AG08396 (cell line): Measurements from ENCODE around the gene TGFB2.

Source experiments
- DNase-seq: peaks from one replicate; pipeline ENCODE4 v3.0.0; 2012; ENCODE audit warnings: low spot score, mixed read lengths

Gene TGFB2

DNA sequence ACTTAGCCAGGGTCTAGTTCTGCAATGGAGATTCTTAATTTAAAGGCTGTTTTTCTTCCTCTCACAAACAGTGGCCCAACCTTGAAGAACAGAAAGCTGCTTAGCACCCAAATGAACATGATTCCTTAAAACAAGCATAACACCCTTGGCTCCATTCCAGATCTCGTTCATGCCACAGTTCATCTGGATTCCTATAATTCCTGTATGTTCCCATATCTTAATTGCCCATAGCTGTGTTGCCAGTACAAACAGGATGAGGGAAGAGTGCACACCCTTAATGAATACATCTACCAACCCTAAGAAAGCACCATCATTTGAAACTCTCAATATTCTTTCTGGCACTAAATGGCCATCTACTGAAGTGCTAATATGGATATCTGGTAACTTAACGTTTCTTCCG lies 45.5 kb downstream of the TGFB2 start:
- DNase-seq = no peak

- no peak for DNase-seq
Observed at GRCh38 chr1:218392780-218393179, 47.6 kb downstream of the TGFB2 start.

GRCh38 chr1:218394416-218394815 lies 49.3 kb downstream of the TGFB2 start:
- no peak for DNase-seq

- no peak for DNase-seq
Observed at GRCh38 chr1:218394989-218395388, 49.9 kb downstream of the TGFB2 start.

GRCh38 chr1:218395916-218396315 lies 50.8 kb downstream of the TGFB2 start:
- no peak for DNase-seq

GRCh38 chr1:218397752-218398339 lies 52.7 kb downstream of the TGFB2 start:
- no peak for DNase-seq

DNA sequence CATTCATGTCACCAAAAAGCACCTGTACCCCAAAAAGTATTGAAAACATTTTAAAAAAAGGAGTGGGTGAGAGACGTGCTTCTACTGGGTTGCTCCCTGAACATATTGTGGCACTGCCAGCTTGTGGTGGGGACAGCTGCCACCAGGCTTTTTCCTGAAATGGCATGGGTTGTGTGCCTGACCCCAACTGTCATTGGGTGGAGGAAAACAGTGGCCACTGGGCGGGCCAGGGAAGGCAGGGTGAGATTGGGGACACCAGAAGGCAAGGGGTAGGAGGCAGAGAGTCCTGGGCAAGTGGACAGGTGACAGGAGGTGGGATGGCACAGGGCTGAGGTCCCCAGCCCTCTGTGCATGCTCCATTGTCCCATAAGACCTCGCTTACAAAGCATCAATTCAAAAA lies 55.5 kb downstream of the TGFB2 start:
- no peak for DNase-seq

DNA sequence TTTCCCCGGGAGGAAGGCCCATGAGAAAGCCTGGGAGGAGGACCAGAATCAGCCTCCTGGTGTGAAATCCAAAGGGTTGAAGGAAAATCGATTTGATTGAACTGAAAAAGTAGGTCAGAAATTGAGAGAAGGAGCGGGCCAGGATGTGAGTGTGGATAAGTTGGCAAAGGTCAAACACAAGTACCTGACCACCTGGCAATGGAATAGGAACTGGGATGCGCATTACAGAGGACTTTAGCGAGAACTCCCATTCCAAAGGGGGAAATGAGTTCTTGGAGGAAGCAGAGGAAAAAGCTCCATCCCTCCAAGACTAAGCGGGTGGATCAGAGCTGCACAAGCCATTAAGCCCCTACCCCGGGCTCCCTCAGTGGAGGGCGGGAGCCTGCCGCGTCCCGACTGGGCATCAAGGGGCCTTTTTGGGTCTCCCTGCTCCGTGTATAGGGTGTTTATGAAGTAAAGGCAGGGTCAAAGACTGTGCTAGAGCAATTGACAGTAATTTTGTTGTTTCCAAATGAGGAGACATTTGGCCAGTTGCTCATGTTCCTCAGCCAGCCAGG lies 56.4 kb downstream of the TGFB2 start:
- DNase-seq = no peak

DNA sequence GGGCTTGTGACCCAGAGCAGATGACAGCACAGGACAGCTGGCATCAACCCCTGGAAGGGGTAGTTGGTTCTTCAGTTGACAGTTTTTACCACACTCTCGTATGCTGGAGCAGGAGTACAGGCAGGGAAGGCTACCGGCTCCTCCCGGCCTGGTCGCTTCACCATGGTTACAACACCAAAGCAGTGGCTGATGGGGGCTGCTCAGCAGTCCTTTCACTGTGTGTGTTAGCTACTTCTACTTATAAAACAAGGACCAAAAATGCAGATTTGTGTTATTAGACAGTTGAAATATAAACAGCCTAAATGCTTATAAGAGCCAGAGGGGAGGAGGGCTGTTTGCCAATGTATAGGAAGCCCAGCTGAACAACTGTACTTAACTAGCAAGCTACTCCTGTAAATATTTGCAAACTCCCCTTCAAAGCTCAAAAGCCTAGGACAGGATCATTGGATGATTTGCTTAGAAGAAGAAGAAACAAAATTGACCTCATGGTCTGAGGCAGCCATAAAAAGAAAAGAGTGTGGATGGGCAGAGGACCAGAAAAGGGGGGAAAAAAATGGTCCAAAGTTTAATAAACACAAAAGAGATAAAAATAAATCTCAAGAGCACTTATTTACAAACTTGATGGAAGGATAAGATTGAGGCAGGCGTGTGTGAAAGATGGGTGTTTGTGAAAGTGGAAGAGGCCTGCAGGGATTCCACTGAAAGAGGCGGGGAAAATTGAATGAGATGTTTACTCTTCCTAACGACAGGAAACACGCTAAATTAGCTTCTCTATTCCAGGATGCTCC lies 57.1 kb downstream of the TGFB2 start:
- DNase-seq = no peak

DNA sequence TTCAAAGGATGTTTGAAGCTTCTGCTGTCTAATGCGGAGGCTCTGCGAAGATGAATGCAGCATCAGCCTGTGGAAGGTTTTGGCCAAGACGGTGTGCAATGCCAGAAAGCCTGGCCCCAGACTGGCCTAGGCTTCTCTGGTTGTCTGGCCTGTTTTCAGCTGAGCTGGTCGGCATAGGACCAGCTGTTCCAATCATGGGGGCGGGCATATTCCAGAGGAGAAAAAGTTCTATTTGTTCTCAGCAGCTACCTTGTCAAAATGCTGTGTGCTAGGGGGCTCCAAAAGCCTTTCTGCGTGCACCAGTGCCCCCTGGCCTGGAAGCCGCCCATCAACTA lies 57.6 kb downstream of the TGFB2 start:
- no peak for DNase-seq

GRCh38 chr1:218403300-218403699 lies 58.2 kb downstream of the TGFB2 start:
- DNase-seq = no peak

- DNase-seq = no peak
Observed at GRCh38 chr1:218407630-218408029, 62.5 kb downstream of the TGFB2 start.

GRCh38 chr1:218408135-218408534 lies 63.0 kb downstream of the TGFB2 start:
- no peak for DNase-seq

DNA sequence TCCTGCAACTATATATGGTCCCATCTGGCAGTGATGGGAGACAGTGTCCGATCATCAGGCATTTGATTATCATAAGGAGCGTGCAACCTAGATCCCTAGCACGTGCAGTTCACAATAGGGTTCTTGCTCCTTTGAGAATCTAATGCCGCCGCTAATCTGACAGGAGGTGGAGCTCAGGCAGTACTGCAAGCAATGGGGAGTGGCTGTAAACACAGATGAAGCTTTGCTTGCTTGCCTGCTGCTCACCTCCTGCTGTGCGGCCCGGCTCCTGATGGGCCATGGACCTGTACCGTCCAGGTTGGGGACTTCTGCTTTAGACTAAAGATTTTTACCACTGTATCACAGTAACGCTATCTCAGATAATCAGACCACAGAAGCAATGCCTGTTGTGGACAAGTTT lies 63.8 kb downstream of the TGFB2 start:
- no peak for DNase-seq

DNA sequence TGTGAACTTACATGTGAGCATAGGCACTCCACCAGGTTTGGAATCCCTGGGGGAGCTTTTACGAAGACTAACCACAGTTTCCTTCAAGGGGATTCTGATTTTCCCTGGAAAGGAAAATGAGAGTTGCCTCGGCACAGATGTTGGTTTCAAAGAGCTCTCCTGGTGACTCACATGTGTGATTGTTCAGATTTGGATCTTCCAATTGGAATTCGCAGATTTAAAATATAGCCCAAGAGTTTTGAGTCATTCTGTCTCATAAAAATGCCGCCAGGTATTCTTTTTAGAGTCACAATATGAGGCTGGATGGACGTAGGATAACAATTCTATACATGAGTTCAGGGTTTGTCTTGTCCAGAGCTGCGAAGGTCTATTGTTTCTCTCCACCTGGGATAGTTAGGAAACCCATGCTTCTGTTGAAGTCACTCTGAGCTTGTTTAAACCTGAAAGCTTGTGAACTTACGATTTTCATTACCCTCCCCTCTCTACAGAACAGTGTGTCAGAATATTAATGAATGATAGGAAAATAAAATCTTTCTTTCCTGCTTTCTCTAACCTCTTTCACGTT lies 64.9 kb downstream of the TGFB2 start:
- no peak for DNase-seq

DNA sequence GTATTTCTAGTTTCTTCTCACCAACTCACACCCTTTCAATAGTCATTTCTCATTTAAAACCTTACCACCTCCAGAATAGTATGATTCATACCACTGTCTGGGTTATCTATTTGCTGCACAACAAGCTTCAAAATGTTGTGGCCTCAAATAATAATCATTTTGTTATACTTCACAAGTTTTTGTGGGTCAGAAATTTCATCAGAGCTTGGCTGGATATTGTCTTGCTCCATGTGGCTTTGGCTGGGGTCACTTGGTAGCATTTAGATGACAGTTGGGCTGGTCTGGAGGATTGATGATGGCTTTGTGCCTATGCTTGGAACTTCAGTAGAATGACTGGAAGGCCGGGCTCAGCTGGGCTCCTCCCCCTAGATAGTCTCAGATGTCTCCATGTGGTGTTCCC lies 66.0 kb downstream of the TGFB2 start:
- no peak for DNase-seq

- peak; percentile 15 for DNase-seq
Observed at GRCh38 chr1:218412171-218412570, 67.0 kb downstream of the TGFB2 start.

GRCh38 chr1:218413179-218413578 lies 68.0 kb downstream of the TGFB2 start:
- no peak for DNase-seq

DNA sequence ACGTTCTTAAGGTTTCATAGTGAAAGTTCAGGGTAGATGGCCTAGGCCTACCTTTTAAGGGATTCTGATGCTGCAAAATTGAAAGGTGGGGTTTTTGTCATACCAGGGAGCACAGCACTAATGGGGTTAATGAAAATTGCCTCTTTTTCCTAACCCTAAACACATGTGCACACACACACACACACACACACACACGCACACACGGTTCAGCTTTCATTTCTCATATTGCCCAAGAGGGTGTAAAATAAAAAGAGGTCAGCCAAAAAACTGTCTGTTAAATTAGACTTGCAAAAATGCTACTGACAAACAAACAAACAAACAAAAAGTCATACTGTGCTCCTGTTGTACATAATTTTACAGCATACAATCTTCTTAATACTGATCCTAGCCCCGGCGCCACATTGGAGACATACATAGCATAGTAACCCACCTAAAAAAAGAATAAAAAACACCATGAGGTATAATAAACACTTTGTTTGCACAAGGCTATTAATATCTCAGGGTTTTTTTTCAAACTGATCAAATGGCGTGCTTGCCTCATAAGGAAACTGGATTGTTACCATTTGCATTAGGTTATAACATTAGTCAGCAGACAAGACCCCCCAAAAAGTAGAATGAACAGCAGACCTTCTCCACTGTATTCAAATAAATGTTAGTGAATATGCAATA lies 69.1 kb downstream of the TGFB2 start:
- no peak for DNase-seq

DNA sequence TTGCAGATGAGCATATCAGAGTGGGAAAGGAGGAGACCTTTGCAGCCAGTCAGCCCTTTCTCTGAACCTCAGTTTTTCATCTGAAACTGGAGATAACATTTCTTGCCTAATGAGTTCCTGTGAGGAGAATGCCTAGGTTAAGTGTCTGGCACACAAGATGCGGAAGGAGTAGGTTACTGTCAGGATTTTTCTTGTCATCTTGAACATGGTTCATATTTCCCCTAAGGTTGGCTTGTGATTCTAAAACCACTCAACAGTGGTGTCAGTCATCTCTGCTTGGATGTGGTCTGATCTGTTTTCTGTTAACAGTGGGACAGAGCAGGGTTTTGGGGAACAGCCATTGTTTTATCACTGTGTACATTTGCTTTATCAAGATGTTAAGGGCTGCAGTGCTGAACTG lies 70.6 kb downstream of the TGFB2 start:
- DNase-seq = no peak

- DNase-seq = no peak
Observed at GRCh38 chr1:218421531-218421930, 76.4 kb downstream of the TGFB2 start.

- DNase-seq = no peak
Observed at GRCh38 chr1:218424502-218424901, 79.4 kb downstream of the TGFB2 start.
